ENCODE measurements around the gene CFP. TPM values are rescaled to one million over a fixed set of nuclear protein-coding genes. Genes with fewer than 3 reads are reported as not detected.
A peak's percentile ranks its signal among the peaks of the same experiment; 100 is the strongest.

Gene CFP
- polyA plus RNA-seq, 3 donors: 461 to 498 (median 491) TPM

DNA sequence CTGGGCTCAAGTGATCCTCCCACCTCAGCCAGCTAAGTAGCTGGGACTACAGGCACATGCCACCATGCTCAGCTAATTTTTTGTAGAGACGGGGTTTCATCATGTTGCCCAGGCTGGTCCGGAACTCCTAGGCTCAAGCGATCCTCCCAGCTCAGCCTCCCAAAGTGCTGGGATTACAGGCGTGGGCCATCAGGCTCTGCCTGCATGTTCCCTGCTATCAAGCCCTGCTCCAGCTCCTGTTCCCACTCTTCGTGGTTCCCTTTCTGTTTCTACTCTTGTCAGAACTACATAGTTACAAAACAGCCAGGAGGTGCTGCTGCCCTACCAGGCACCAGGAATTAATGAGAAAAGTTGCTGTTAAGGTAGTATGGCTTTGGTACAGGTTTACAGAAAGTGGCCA, 38.7 kb downstream of the CFP start:
- 100% methylated on average over 2 of the region's 5 CpGs for WGBS (ENCODE audit: insufficient coverage)
- no peak for DNase-seq
- H3K27me3 ChIP-seq (ENCODE audit: control insufficient read depth in 2 of 2, insufficient read depth in 2 of 2, low read length in 2 of 2): no peaks in the 10 kb centered on the region
- H3K9me3 Mint-ChIP-seq: peaks cover 0 to 5% (median 0%) of the 10 kb centered on the region in 7 donors
- no peak overlapping the region for H3K4me3 Mint-ChIP-seq
- peaks cover 0 to 6% (median 3%) of the 10 kb centered on the region in 3 donors for H3K27me3 Mint-ChIP-seq (ENCODE audit: low read depth in 3 of 3)
- H3K4me2 ChIP-seq (replicated peaks; ENCODE audit: extremely low read depth, low read length, poor library complexity, severe bottlenecking): no peak overlapping the region
- no peaks in the 10 kb centered on the region for H3K4me1 Mint-ChIP-seq
- no peaks in the 10 kb centered on the region for H3K4me1 ChIP-seq (ENCODE audit: control insufficient read depth in 1 of 2, insufficient read depth in 2 of 2, low read length in 2 of 2)
- no peaks in the 10 kb centered on the region for H3K79me2 ChIP-seq (ENCODE audit: insufficient read depth, low read length)
- TF ChIP-seq, protein P1, sequence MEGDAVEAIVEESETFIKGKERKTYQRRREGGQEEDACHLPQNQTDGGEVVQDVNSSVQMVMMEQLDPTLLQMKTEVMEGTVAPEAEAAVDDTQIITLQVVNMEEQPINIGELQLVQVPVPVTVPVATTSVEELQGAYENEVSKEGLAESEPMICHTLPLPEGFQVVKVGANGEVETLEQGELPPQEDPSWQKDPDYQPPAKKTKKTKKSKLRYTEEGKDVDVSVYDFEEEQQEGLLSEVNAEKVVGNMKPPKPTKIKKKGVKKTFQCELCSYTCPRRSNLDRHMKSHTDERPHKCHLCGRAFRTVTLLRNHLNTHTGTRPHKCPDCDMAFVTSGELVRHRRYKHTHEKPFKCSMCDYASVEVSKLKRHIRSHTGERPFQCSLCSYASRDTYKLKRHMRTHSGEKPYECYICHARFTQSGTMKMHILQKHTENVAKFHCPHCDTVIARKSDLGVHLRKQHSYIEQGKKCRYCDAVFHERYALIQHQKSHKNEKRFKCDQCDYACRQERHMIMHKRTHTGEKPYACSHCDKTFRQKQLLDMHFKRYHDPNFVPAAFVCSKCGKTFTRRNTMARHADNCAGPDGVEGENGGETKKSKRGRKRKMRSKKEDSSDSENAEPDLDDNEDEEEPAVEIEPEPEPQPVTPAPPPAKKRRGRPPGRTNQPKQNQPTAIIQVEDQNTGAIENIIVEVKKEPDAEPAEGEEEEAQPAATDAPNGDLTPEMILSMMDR (IDR thresholded peaks at IDR 0.05): no peak
- no peak overlapping the region for H3K27ac ChIP-seq (ENCODE audit: low read depth in 1 of 2, low read length in 2 of 2)
- H3K4me3 ChIP-seq (replicated peaks in 1 of 3; ENCODE audit: low read depth in 2 of 3, low read length in 3 of 3): no peak overlapping the region
- H3K36me3 Mint-ChIP-seq: peaks cover 7 to 9% of the 10 kb centered on the region in 2 donors
- H2AFZ ChIP-seq (ENCODE audit: insufficient read depth, low read depth, low read length, poor library complexity, severe bottlenecking): no peak overlapping the region
- no peak overlapping the region for H3K27ac Mint-ChIP-seq
- intact Hi-C loops (cut with micrococcal nuclease): no loop called here
- H3K9ac ChIP-seq (ENCODE audit: insufficient read depth, low read length, poor library complexity, severe bottlenecking): no peak overlapping the region
- H3K9me3 ChIP-seq (replicated peaks in 1 of 2; ENCODE audit: control insufficient read depth in 1 of 2, insufficient read depth in 1 of 2, low read length in 2 of 2): no peaks in the 10 kb centered on the region
- peaks cover 0 to 8% of the 10 kb centered on the region in 2 donors for H3K36me3 ChIP-seq (replicated peaks in 1 of 2; ENCODE audit: control insufficient read depth in 1 of 2, insufficient read depth in 2 of 2, low read length in 2 of 2)
- H4K20me1 ChIP-seq (ENCODE audit: insufficient read depth, low read length): peaks cover 7% of the 10 kb centered on the region

DNA sequence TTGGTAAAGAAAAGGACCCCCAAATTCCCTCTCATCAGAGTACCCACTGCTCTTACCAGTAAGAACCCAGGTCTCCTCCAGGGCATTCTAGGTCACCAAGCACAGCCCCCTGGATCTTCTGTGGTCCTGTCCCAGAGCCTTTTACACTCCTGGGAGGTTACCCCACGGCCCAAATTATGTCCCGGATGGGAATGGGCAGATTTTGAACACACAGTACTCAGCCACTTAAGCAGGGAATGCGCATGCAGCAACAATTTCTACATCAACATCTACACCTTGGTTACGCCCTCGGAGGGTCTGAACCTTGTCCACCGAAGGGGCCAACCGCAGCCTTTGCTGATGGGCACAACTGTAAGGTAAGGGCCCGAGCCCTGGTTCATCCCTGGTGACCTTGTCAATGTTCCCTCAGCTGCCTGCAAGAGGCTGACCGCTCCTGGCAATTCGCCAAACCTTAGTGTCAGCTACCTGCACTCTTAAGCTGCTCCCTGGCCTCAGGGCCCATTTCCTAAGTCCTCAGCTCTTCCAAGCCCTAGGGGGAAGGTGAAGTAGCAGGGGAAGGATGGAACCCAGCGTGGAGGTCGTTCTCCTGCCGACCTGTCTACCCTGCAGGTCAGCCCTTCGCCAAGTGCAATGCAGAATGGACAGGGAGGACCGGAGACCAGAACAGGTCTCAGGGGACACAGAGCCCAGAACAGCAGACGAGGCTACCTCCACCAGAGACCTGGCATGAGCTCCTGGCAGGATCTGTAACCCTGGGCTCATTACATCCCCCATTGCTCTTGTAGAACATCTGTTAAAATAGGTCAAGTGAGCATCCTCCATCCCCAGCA, 41.6 kb downstream of the CFP start:
- no peak for DNase-seq
- WGBS (ENCODE audit: insufficient coverage): 100% methylated on average over 4 of the region's 16 CpGs
- Histone ChIP-seq H3K79me2 (ENCODE audit: insufficient read depth, low read length) (peaks cover 6% of the 10 kb centered on the region), H3K27me3 (ENCODE audit: control insufficient read depth in 2 of 2, insufficient read depth in 2 of 2, low read length in 2 of 2) (no peaks in the 10 kb centered on the region), H3K4me3 (replicated peaks in 1 of 3; ENCODE audit: low read depth in 2 of 3, low read length in 3 of 3) (no peak overlapping the region), H3K4me2 (replicated peaks; ENCODE audit: extremely low read depth, low read length, poor library complexity, severe bottlenecking) (no peak overlapping the region), H3K4me1 (ENCODE audit: control insufficient read depth in 1 of 2, insufficient read depth in 2 of 2, low read length in 2 of 2) (peaks cover 8 to 15% of the 10 kb centered on the region in 2 donors), H4K20me1 (ENCODE audit: insufficient read depth, low read length) (peaks cover 23% of the 10 kb centered on the region), H3K36me3 (replicated peaks in 1 of 2; ENCODE audit: control insufficient read depth in 1 of 2, insufficient read depth in 2 of 2, low read length in 2 of 2) (peaks cover 6 to 25% of the 10 kb centered on the region in 2 donors), H3K27ac (ENCODE audit: low read depth in 1 of 2, low read length in 2 of 2) (no peak overlapping the region), H2AFZ (ENCODE audit: insufficient read depth, low read depth, low read length, poor library complexity, severe bottlenecking) (no peak overlapping the region), H3K9ac (ENCODE audit: insufficient read depth, low read length, poor library complexity, severe bottlenecking) (no peak overlapping the region), H3K9me3 (replicated peaks in 1 of 2; ENCODE audit: control insufficient read depth in 1 of 2, insufficient read depth in 1 of 2, low read length in 2 of 2) (no peaks in the 10 kb centered on the region)
- H3K27me3 Mint-ChIP-seq (ENCODE audit: low read depth in 3 of 3): peaks cover 0 to 4% (median 3%) of the 10 kb centered on the region in 3 donors
- peak overlapping the region in 3 of 7 donors; percentile 16 to 78 (median 37) for H3K27ac Mint-ChIP-seq
- H3K9me3 Mint-ChIP-seq: no peaks in the 10 kb centered on the region
- TF ChIP-seq, protein P1 (IDR thresholded peaks at IDR 0.05): no peak
- peaks cover 20% of the 10 kb centered on the region for H3K4me1 Mint-ChIP-seq
- H3K4me3 Mint-ChIP-seq: no peak overlapping the region
- peaks cover 32 to 35% of the 10 kb centered on the region in 2 donors for H3K36me3 Mint-ChIP-seq
- intact Hi-C loops (cut with micrococcal nuclease): loop anchor here in 1 of 2 donors (5.0 kb wide), 1 partner anchor 39 kb away; the partner anchor contains the start of gene CFP
